HG03135 (cell line): Measurements from ENCODE around the gene SFTA2.
"Not testable (repeated sequence)": the region's sequence is repeated elsewhere in the genome, so short reads cannot be mapped to it uniquely, and the experiment has no call there.

Experiments used
- ATAC-seq: cut with Tn5 transposase; IDR thresholded peaks from one replicate; pipeline ENCODE4 v1.9.1; 2021; ENCODE audit warnings: mild to moderate bottlenecking, moderate library complexity; ENCODE audit not compliant: unreplicated experiment

SFTA2 gene

DNA sequence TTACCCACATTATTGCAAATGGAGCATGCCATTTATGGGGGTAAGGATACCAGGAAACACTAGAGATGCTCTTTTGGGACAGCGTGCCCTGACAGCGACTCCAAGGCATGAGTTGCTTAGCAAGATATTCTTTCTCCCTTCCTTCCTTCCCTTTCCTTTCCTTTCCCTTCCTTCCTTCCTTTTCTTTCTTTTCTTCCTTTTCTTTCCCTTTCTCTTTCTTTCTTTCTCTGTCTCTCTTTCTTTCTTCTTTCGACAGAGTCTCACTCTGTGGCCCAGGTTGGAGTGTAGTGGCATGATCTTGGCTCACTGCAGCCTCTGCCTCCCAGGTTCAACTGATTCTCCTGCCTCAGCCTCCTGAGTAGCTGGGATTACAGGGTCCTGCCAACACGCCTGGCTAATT is 12.1 kb upstream of the SFTA2 start:
- ATAC-seq = no peak

DNA sequence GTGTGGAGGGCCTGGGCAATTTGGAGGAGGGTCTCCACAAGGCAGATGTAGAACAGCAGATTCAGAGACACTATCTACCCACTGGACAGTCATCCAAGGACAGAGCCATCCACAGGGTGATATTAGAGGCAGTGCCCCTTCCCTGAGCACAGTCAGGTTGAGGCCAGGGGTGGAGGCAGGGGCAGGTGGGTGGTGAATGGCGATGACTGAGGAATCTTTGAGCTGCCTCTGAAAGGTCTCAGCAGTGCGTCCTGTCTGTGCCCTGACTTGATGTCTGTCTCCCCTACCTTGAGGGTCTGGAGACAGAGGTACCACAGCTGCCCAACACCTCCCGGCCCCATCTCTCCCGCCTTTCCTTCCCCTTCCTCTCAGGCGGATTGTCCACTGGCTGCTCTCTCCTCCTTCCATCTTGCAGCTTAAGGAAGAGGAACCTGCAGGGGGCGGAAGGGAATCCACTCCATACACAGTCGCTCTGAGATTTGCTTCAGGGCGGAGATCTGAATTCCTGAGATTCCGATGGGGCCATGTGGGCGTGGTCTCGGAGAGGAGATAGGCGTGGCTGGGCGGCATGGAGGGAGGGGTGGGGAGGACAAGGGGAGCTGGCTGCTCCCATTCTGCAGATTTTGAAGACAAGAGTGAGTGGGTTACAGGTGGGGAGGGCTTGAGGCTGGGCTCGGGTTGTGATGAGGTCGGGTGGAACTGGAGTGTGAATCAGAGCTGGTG is 10.5 kb upstream of the SFTA2 start:
- ATAC-seq = no peak

- ATAC-seq = no peak
Observed at GRCh38 chr6:30940361-30940986, 8.5 kb upstream of the SFTA2 start, which contains the start of gene MUCL3. TSS of gene MUCL3 (plus strand) at chr6:30940973. CDS start at chr6:30941000, 27 bp downstream.

DNA sequence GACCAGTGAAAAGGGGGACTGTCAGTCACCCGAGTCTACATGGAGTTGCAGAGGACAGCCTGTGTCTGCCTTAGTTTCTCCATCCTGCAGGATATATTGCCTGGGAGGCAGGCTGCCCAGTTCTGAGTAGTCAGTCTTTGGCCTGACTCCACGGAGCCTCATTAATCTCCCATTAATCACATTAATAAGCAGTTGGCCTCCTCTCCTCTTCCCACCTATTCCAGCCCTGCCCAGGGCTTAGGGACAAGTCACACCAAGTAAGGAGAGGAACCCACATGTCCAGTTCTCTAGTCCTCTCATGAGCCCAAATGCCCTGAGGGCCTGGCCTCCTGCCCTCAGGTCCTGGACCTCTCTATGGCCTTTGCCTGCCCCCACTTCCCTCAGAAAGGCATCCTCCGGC is 7.5 kb upstream of the SFTA2 start:
- no peak for ATAC-seq

DNA sequence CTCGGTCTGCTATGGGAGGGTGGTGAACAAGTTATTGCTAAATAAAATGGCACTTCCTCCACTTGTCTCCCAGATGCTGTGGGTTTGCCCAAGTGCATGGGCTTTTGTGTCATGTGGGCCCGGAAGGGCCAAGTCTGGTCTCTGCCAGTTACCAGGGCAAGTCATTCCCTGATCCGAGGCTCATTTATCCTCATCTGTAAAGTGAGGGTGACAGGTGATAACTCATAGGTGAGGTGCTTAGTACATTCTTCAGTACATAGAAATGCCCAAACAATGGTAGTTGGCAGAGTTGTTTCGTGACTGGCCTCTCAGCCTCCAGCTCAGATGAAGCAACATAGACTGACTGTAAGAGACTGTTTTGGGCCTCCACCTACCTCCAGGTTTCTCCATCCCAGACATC is 6.8 kb upstream of the SFTA2 start:
- no peak for ATAC-seq

- no peak for ATAC-seq
Observed at GRCh38 chr6:30937265-30937664, 5.3 kb upstream of the SFTA2 start.

DNA sequence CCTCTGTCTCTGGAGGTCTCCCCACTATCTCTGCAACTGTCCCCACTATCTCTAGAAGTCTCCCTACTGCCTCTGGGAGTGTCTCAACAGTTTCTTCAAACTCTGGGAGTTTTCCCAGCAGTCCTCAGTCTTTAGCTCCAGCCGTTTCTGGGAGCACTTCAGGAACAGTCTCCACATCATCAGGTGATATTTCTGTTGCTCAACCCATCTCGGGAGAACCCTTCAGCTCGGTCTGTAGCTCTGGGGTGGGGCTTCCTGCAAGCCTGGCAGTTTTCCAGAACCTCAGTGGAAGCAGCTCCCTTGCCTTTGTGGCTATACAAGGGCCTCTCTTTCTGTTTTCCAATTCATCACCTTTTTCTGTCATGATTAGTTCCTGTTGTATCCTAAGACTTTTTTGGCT is 3.0 kb upstream of the SFTA2 start:
- no peak for ATAC-seq

DNA sequence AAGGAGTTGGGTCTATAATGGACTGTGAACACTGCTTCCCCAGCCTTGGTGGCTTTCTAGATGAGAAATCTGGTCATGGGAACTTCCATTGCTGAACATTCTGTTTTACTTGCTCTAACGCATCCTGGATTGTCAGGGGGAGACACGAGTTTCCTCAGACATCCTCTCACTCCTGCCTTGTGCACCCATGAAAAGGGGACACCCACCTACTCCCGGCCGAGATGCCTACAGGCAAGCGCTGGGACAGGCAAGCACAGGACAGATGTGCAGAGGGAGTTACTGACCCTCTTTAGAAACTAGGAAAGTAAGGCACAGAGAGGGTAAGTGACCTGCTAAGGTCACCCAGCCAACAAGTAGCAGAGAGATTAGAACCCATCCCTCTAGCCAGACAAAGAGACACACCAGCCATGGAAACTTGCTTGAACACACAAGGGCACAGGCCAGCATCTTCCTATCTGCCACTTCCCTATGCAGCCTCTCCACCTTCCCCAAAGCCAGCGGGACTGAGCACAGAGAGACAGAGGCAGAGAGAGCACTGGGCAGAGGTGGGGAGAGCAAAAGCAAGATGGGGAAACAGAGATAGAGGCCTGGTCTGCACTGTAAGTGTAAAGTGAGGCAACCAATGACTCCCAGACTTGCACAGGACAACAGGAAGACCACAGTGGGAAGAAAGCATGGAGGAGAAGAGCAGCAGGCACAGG is 845 bp upstream of the SFTA2 start:
- no peak for ATAC-seq

- ATAC-seq = no peak
Observed at GRCh38 chr6:30931272-30931671, 698 bp downstream of the SFTA2 start.

DNA sequence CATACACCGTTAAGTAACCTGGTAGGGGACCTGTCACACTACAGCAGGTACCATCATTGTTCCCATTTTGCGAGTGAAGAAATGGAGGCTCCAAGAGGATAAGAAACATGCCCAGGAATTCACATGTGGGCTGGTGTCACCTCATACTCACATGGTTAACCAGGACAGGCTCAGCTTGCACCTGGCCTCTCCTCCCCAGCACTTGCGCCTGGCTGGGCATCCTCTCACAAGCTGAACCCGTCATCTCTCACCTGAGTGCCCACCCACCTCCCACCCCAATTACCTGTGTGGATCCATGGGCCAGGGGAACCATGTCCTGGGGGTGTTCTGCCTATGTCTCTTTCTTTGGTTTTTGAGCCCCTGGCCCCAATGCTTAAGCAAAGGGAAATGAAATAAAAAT is 1.5 kb downstream of the SFTA2 start:
- no peak for ATAC-seq

GRCh38 chr6:30928677-30929076 is 3.3 kb downstream of the SFTA2 start:
- no peak for ATAC-seq

- ATAC-seq = not testable (repeated sequence)
Observed at GRCh38 chr6:30927080-30927479, 4.9 kb downstream of the SFTA2 start.

- ATAC-seq = no peak
Observed at GRCh38 chr6:30926644-30927043, 5.3 kb downstream of the SFTA2 start.

GRCh38 chr6:30924040-30924627 is 7.8 kb downstream of the SFTA2 start:
- ATAC-seq = not testable (repeated sequence)

GRCh38 chr6:30922447-30922852 is 9.5 kb downstream of the SFTA2 start:
- no peak for ATAC-seq

GRCh38 chr6:30918670-30919069 is 13.3 kb downstream of the SFTA2 start:
- ATAC-seq = no peak

GRCh38 chr6:30917487-30917886 is 14.5 kb downstream of the SFTA2 start:
- ATAC-seq = no peak

DNA sequence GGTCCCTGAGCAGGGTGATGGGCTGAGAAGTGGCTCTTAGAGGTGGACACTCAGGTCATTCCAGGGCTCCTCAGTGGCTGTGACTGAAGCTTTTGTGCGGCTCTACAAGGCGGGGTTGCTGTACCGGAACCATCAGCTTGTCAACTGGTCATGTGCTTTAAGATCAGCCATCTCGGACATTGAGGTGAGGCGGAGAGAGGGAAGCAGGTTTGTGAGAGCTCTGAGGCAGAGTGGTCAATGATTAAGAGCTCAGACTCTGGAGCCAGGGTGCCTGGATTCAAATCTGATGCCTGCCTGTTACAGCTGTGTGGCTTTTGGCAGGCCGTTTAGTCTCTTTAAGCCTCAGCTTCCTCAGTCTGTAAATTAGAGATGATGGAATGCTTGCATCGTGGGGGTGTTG is 14.9 kb downstream of the SFTA2 start:
- ATAC-seq = no peak

- no peak for ATAC-seq
Observed at GRCh38 chr6:30915591-30915946, 16.4 kb downstream of the SFTA2 start.

DNA sequence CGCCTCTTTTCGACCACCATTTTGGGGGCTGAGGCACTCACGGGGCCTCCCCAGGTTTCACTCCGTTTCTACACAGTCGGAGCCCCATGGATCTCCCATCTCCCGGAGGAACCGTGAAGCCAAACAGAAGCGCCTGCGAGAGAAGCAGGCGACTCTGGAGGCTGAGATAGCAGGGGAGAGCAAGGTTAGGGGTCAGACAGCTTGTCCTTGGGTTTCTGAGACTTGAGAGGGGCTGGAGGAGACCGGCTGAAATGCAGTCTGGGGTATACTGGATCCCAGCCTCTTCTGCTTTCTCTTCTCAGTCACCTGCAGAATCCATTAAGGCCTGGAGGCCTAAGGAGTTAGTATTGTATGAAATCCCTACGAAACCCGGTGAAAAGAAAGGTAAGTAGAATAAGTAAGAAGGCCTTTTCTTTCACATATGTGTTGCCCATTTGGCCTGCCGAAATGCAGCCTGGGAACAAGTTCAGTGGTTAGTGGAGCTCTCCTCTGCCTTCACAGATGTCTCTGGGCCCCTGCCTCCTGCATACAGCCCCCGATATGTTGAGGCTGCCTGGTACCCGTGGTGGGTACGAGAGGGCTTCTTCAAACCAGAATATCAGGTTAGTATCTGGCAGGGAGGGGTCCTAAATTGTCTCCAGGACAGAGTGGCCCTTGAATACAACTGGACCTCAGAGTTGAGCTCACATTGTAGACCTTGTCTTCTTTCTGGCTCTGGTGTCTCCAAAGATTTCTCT is 16.9 kb downstream of the SFTA2 start:
- no peak for ATAC-seq
